OCI-LY7 (cell line): ENCODE measurements around the gene ABCG8. TPM values are rescaled to one million over a fixed set of nuclear protein-coding genes. Genes with fewer than 3 reads are reported as not detected.

Experiments used
- BruUV-seq: library from RNA; stranded (reverse); fragments of 400-500 nt; replicated peaks from 2 replicates; lab custom pipeline; 2021; lab: Mats Ljungman, UMichigan
- CTCF ChIA-PET: fragments of 300-600 bp; sonication (Branson Sonifier 250); formaldehyde crosslinking; loops from one replicate; lab custom pipeline; 2022; ENCODE audit warnings: antibody characterized with exemption; ENCODE audit not compliant: unreplicated experiment; lab: Charles Lee
- POLR2A ChIA-PET: fragments of 300-600 bp; sonication (Branson Sonifier 250); formaldehyde crosslinking; loops from one replicate; lab custom pipeline; 2022; ENCODE audit warnings: antibody characterized with exemption; lab: Charles Lee
- DNase-seq: peaks from one replicate; pipeline ENCODE4 v3.0.0-alpha.2; 2015; ENCODE audit warnings: low spot score
- H2AFZ ChIP-seq: fragments of 200-600 bp; sonication (generic), shearing (Covaris generic); 2 replicates; pipeline ENCODE4 v1.6.1; 2014; ENCODE audit warnings: mild to moderate bottlenecking, antibody characterized with exemption, low read length, moderate library complexity
- H3K27ac ChIP-seq: fragments of 200-600 bp; sonication (generic); 2 replicates; pipeline ENCODE4 v1.5.1; 2014; ENCODE audit warnings: mixed run types, low read depth, mild to moderate bottlenecking, moderate library complexity, low read length, inconsistent platforms; ENCODE audit not compliant: poor library complexity, severe bottlenecking
- H3K36me3 ChIP-seq: fragments of 200-600 bp; sonication (generic); 2 replicates; pipeline ENCODE4 v1.6.1; 2014; ENCODE audit warnings: mild to moderate bottlenecking, antibody characterized with exemption, low read length, moderate library complexity, mixed read lengths; ENCODE audit not compliant: insufficient read depth
- H3K4me1 ChIP-seq: fragments of 200-600 bp; sonication (generic); 2 replicates; pipeline ENCODE4 v1.5.1; 2014; ENCODE audit warnings: mild to moderate bottlenecking, low read length; ENCODE audit not compliant: insufficient read depth, poor library complexity, severe bottlenecking
- H3K4me2 ChIP-seq: fragments of 200-600 bp; sonication (generic); 2 replicates; pipeline ENCODE4 v1.6.1; 2014; ENCODE audit warnings: mild to moderate bottlenecking, low read length
- H3K4me3 ChIP-seq: fragments of 200-600 bp; sonication (generic); 2 replicates; pipeline ENCODE4 v1.5.1; 2014; ENCODE audit warnings: mild to moderate bottlenecking, low read depth, low read length; ENCODE audit not compliant: poor library complexity, severe bottlenecking
- H3K79me2 ChIP-seq: fragments of 200-600 bp; sonication (generic); 2 replicates; pipeline ENCODE4 v1.6.1; 2016; ENCODE audit warnings: low read depth, mild to moderate bottlenecking, low read length, moderate library complexity, mixed read lengths; ENCODE audit not compliant: insufficient read depth
- H3K9me2 ChIP-seq: fragments of 200-600 bp; sonication (generic); 2 replicates; pipeline ENCODE4 v1.6.1; 2016; ENCODE audit warnings: mild to moderate bottlenecking, low read length, mixed read lengths; ENCODE audit not compliant: insufficient read depth
- H3K9me3 ChIP-seq: fragments of 200-600 bp; sonication (generic); 2 replicates; pipeline ENCODE4 v1.6.1; 2014; ENCODE audit warnings: mild to moderate bottlenecking, mixed run types, low read length, mixed read lengths
- H4K20me1 ChIP-seq: fragments of 200-600 bp; sonication (generic); 2 replicates; pipeline ENCODE4 v1.6.1; 2014; ENCODE audit warnings: mild to moderate bottlenecking, antibody characterized with exemption, low read length, moderate library complexity, mixed read lengths; ENCODE audit not compliant: insufficient read depth
- EZH2phosphoT487 ChIP-seq: fragments of 200-600 bp; sonication (generic); IDR thresholded peaks from 2 replicates; pipeline ENCODE4 v1.6.1; 2018; ENCODE audit warnings: low read depth, borderline replicate concordance, mild to moderate bottlenecking, mixed run types, antibody characterized with exemption, low read length, moderate library complexity, mixed read lengths
- intact Hi-C: fragments of 100-400 bp; cut with micrococcal nuclease; formaldehyde crosslinking; loops from one replicate; pipeline ENCODE4 v1.10.0; 2022; ENCODE audit not compliant: unreplicated experiment
- total RNA-seq, 2 experiments: library from RNA; depleted of rRNA in 1 of 2; stranded (reverse); fragments of >200 nt in 1 of 2; shearing (Covaris generic) in 1 of 2; gene quantifications; 2 replicates each; pipeline ENCODE4 v1.2.3, GENCODE V29; 2014 to 2022
- TF ChIP-seq, protein P1 (sequence below): fragments of 200-600 bp; sonication (generic); conservative IDR thresholded peaks from 2 replicates; pipeline ENCODE4 v1.5.1; 2014; ENCODE audit warnings: mild to moderate bottlenecking, antibody characterized with exemption, low read length, moderate library complexity, mixed read lengths

ABCG8 gene
- total RNA-seq, 2 experiments from 2014 or later = not detected

DNA sequence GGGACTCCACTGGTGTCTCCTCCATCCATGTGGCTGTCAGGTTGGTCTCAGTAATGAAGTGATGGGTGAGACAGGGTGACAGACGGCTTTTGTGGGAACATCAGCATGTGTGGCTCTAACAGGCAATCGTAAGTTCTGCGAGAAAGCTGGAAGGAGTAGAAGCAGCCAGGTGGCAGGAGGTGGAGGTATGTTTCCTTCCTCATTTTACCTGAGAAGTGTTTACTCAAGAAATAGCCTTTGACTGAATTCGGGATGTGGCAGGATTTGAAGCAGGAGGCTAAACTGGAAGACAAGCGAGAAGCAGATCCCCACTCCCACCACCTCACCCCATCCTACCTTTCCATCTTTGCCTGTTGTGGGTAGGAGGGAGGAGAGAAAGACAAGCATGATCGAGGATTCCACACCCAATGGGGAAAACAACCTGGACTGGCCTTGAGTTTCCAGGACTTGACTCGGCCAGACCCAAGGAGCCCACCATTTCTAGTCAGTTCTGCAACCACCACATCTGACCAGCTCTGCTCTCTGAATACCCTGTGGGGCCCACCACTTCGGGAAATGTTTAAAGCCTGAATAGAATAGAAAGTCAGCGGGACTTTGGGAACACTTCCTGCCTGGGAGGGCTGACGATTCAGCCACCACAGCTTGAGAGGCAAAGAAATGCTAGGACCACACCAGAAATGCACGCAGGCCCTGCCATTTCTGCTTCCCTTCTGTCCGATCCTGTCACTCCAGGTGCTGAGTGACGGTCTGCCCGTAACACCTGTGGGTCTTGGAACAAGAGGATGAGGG is 1.2 kb downstream of the ABCG8 start:
- ChIA-PET CTCF (no interaction called here), POLR2A (no interaction called here)
- Histone ChIP-seq H3K9me2 (no peaks in the 10 kb centered on the region), H2AFZ (no peak overlapping the region), H3K4me1 (no peaks in the 10 kb centered on the region), H3K4me3 (no peak overlapping the region), H3K79me2 (no peaks in the 10 kb centered on the region), H3K36me3 (no peaks in the 10 kb centered on the region), H3K4me2 (no peak overlapping the region), H4K20me1 (no peaks in the 10 kb centered on the region), H3K9me3 (no peaks in the 10 kb centered on the region), H3K27ac (no peak overlapping the region)
- TF ChIP-seq, protein P1, sequence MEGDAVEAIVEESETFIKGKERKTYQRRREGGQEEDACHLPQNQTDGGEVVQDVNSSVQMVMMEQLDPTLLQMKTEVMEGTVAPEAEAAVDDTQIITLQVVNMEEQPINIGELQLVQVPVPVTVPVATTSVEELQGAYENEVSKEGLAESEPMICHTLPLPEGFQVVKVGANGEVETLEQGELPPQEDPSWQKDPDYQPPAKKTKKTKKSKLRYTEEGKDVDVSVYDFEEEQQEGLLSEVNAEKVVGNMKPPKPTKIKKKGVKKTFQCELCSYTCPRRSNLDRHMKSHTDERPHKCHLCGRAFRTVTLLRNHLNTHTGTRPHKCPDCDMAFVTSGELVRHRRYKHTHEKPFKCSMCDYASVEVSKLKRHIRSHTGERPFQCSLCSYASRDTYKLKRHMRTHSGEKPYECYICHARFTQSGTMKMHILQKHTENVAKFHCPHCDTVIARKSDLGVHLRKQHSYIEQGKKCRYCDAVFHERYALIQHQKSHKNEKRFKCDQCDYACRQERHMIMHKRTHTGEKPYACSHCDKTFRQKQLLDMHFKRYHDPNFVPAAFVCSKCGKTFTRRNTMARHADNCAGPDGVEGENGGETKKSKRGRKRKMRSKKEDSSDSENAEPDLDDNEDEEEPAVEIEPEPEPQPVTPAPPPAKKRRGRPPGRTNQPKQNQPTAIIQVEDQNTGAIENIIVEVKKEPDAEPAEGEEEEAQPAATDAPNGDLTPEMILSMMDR = no peak
- TF ChIP-seq EZH2phosphoT487 = no peak
- intact Hi-C loops = no loop called here
- no peak for DNase-seq
- no TSS peak for BruUV-seq

DNA sequence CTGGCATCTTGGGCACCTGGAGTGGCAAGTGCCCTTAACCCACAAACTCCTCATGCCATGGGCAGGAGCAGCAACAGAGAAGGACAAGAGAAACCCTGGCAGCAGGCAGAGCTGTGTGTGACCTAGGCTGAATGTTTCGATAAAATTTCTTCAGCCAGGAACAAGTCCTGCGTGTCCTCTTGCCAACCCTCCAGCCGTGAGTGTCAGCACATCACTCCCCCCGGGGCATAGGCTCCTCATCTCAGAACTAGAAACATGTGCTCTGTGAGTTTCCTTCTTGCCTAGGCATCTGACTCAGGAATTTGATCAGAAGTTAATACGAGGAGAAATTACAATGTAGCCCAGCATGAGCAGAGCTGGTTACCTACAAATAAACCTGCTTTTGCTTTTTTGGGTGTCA is 2.2 kb downstream of the ABCG8 start:
- TF ChIP-seq EZH2phosphoT487 = no peak
- TF ChIP-seq, protein P1 = no peak
- Histone ChIP-seq H4K20me1 (no peaks in the 10 kb centered on the region), H3K9me2 (no peaks in the 10 kb centered on the region), H3K27ac (no peak overlapping the region), H2AFZ (no peak overlapping the region), H3K36me3 (no peaks in the 10 kb centered on the region), H3K4me1 (no peaks in the 10 kb centered on the region), H3K9me3 (no peaks in the 10 kb centered on the region), H3K4me3 (no peak overlapping the region), H3K4me2 (no peak overlapping the region), H3K79me2 (no peaks in the 10 kb centered on the region)
- intact Hi-C loops = no loop called here
- DNase-seq = no peak
- ChIA-PET POLR2A (no interaction called here), CTCF (no interaction called here)
- no TSS peak for BruUV-seq
